Suprapubic skin (tissue), 3 donors: Measurements from ENCODE around the gene SHC3.

ENCODE experiments used
- POLR2A ChIP-seq, 2 donors: fragments of 450-650 bp; IDR thresholded peaks; one replicate each; pipeline ENCODE4 v1.6.1; 2017; ENCODE audit warnings: antibody characterized with exemption in 2 of 2, mild to moderate bottlenecking in 2 of 2, moderate library complexity in 2 of 2
- TF ChIP-seq, protein P1 (sequence below), 2 donors: fragments of 200-600 bp in 1 of 2; fragments of 450-650 bp in 1 of 2; sonication (generic) in 1 of 2; IDR thresholded peaks; one replicate each; pipeline ENCODE4 v1.5.1; 2016 to 2019; ENCODE audit warnings: antibody characterized with exemption in 2 of 2, mild to moderate bottlenecking in 1 of 2, moderate library complexity in 1 of 2

DNA sequence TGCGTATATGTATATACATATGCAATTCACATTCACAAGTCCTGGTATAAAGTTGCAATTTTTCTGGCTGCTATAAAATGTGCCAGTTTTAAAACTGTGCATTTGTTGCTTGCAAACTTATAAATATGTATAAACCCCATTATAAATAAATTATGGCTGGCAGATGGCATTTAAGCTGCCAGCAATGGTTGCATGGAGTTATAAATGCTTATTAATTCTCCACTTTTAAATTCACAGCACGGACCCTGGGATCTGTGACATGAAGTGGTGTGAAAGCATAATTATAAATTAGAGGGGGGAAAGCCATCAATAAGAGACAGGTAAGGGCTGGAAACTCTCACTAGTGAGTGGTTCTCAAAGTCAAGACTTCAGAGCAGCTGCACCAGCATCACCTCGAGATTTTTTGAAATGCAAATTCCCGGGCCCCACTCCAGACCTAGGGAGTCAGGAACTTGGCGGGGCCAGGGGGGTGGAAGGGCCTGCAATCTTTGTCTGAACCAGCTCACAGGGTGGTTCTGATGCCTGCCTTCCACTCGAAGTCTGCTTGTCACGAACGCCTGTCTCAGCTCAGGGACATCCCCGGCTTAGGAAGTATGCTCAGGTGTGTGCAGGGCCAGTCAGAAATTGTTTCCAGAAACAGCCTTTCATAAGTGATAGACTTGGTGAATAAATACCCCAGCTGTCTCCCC, 170.4 kb downstream of the SHC3 start:
- TF ChIP-seq, protein P1, sequence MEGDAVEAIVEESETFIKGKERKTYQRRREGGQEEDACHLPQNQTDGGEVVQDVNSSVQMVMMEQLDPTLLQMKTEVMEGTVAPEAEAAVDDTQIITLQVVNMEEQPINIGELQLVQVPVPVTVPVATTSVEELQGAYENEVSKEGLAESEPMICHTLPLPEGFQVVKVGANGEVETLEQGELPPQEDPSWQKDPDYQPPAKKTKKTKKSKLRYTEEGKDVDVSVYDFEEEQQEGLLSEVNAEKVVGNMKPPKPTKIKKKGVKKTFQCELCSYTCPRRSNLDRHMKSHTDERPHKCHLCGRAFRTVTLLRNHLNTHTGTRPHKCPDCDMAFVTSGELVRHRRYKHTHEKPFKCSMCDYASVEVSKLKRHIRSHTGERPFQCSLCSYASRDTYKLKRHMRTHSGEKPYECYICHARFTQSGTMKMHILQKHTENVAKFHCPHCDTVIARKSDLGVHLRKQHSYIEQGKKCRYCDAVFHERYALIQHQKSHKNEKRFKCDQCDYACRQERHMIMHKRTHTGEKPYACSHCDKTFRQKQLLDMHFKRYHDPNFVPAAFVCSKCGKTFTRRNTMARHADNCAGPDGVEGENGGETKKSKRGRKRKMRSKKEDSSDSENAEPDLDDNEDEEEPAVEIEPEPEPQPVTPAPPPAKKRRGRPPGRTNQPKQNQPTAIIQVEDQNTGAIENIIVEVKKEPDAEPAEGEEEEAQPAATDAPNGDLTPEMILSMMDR (IDR thresholded peaks at IDR 0.05) = no peak
- TF ChIP-seq POLR2A (IDR thresholded peaks at IDR 0.05) = no peak
